HTR-8/SVneo (cell line): ENCODE results near the gene RASGRP3.
A peak's percentile ranks its signal among the peaks of the same experiment; 100 is the strongest.

Source experiments
- DNase-seq: peaks from one replicate; pipeline ENCODE4 v3.0.0; 2011; ENCODE audit warnings: low spot score, mixed read lengths; ENCODE audit not compliant: insufficient read length
- FAIRE-seq: peaks from 2 replicates; lab custom pipeline; 2011; peaks lifted over from hg19 to GRCh38; lab: Jason Lieb, UNC

RASGRP3 gene

GRCh38 chr2:33488715-33489540, 12.5 kb downstream of the RASGRP3 start:
- no peak for DNase-seq
- no peak for FAIRE-seq

- FAIRE-seq, result no peak
- no peak for DNase-seq
These were observed 13.5 kb downstream of the RASGRP3 start for GRCh38 chr2:33489835-33490431.

GRCh38 chr2:33491441-33492084, 15.1 kb downstream of the RASGRP3 start:
- no peak for FAIRE-seq

GRCh38 chr2:33492399-33493134, 16.1 kb downstream of the RASGRP3 start:
- FAIRE-seq (no peak), DNase-seq (no peak)

More at GRCh38 chr2:33491441-33492084, 15.1 kb downstream of the RASGRP3 start:
- DNase-seq, result no peak

- FAIRE-seq (no peak), DNase-seq (no peak)
These were observed 17.8 kb downstream of the RASGRP3 start for GRCh38 chr2:33494155-33494779.

- DNase-seq (no peak), FAIRE-seq (peak; percentile 62)
These were observed 18.6 kb downstream of the RASGRP3 start for GRCh38 chr2:33494877-33495641.

- no peak for FAIRE-seq
These were observed 19.2 kb downstream of the RASGRP3 start for GRCh38 chr2:33495683-33496082.

GRCh38 chr2:33496150-33496549, 19.7 kb downstream of the RASGRP3 start:
- DNase-seq (peak; percentile 43), FAIRE-seq (no peak)

More at GRCh38 chr2:33495683-33496082, 19.2 kb downstream of the RASGRP3 start:
- no peak for DNase-seq

GRCh38 chr2:33496726-33497125, 20.3 kb downstream of the RASGRP3 start:
- no peak for FAIRE-seq

GRCh38 chr2:33497221-33497650, 20.8 kb downstream of the RASGRP3 start:
- DNase-seq (no peak), FAIRE-seq (no peak)

More at GRCh38 chr2:33496726-33497125, 20.3 kb downstream of the RASGRP3 start:
- no peak for DNase-seq

GRCh38 chr2:33498291-33498956, 22.0 kb downstream of the RASGRP3 start:
- DNase-seq, result no peak
- no peak for FAIRE-seq

- DNase-seq, result no peak
- FAIRE-seq, result no peak
These were observed 23.7 kb downstream of the RASGRP3 start for GRCh38 chr2:33500177-33500576.

GRCh38 chr2:33502025-33502424, 25.6 kb downstream of the RASGRP3 start:
- DNase-seq (no peak), FAIRE-seq (no peak)

- FAIRE-seq (no peak), DNase-seq (no peak)
These were observed 26.6 kb downstream of the RASGRP3 start for GRCh38 chr2:33503002-33503401.

- DNase-seq (no peak), FAIRE-seq (no peak)
These were observed 29.5 kb downstream of the RASGRP3 start for GRCh38 chr2:33505966-33506365.

GRCh38 chr2:33509908-33510585, 33.6 kb downstream of the RASGRP3 start:
- DNase-seq (no peak), FAIRE-seq (no peak)

- no peak for DNase-seq
- FAIRE-seq, result no peak
These were observed 34.1 kb downstream of the RASGRP3 start for GRCh38 chr2:33510586-33510968.

GRCh38 chr2:33511141-33511540, 34.7 kb downstream of the RASGRP3 start:
- FAIRE-seq, result no peak
- no peak for DNase-seq
